ENCODE results near the gene HNRNPLL.

HNRNPLL gene

GRCh38 chr2:38560092-38560491 lies 42.6 kb downstream of the HNRNPLL start:
- Histone ChIP-seq H3K4me1 (ENCODE audit: control insufficient read depth, insufficient read depth, low read length) (no peaks in the 10 kb centered on the region), H3K4me3 (ENCODE audit: low read depth, low read length) (no peak overlapping the region), H3K36me3 (ENCODE audit: control insufficient read depth in 2 of 2, insufficient read depth in 1 of 2, low read length in 2 of 2) (peaks cover 8 to 15% of the 10 kb centered on the region in 2 experiments; a peak in 2 of 3 replicates), H3K27ac (ENCODE audit: extremely low read depth, low read depth, low read length) (no peak overlapping the region), H3K9me3 (ENCODE audit: control insufficient read depth, insufficient read depth, low read depth, low read length) (no peaks in the 10 kb centered on the region)
- ChIA-PET POLR2A (no interaction called here), CTCF (no interaction called here)
- TF ChIP-seq ZNF521 (tag by site-specific recombination; IDR thresholded peaks at IDR 0.05) (no peak), BCL11B (tag by site-specific recombination; IDR thresholded peaks at IDR 0.05; ENCODE audit: low read depth) (no peak), ELK4 (IDR thresholded peaks at IDR 0.05; ENCODE audit: borderline replicate concordance, low read depth, low read length) (no peak), ZNF791 (tag by site-specific recombination; IDR thresholded peaks at IDR 0.05) (no peak), ZNF266 (tag by site-specific recombination; IDR thresholded peaks at IDR 0.05; ENCODE audit: low read depth) (no peak), ZNF10 (tag by site-specific recombination; IDR thresholded peaks at IDR 0.05) (no peak), ZNF169 (tag by site-specific recombination; IDR thresholded peaks at IDR 0.05) (no peak)
- TF ChIP-seq, protein P1, sequence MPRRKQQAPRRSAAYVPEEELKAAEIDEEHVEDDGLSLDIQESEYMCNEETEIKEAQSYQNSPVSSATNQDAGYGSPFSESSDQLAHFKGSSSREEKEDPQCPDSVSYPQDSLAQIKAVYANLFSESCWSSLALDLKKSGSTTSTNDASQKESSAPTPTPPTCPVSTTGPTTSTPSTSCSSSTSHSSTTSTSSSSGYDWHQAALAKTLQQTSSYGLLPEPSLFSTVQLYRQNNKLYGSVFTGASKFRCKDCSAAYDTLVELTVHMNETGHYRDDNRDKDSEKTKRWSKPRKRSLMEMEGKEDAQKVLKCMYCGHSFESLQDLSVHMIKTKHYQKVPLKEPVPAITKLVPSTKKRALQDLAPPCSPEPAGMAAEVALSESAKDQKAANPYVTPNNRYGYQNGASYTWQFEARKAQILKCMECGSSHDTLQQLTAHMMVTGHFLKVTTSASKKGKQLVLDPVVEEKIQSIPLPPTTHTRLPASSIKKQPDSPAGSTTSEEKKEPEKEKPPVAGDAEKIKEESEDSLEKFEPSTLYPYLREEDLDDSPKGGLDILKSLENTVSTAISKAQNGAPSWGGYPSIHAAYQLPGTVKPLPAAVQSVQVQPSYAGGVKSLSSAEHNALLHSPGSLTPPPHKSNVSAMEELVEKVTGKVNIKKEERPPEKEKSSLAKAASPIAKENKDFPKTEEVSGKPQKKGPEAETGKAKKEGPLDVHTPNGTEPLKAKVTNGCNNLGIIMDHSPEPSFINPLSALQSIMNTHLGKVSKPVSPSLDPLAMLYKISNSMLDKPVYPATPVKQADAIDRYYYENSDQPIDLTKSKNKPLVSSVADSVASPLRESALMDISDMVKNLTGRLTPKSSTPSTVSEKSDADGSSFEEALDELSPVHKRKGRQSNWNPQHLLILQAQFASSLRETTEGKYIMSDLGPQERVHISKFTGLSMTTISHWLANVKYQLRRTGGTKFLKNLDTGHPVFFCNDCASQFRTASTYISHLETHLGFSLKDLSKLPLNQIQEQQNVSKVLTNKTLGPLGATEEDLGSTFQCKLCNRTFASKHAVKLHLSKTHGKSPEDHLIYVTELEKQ (tag by site-specific recombination; IDR thresholded peaks at IDR 0.05; ENCODE audit: borderline replicate concordance): no peak
- TF ChIP-seq, protein P2, sequence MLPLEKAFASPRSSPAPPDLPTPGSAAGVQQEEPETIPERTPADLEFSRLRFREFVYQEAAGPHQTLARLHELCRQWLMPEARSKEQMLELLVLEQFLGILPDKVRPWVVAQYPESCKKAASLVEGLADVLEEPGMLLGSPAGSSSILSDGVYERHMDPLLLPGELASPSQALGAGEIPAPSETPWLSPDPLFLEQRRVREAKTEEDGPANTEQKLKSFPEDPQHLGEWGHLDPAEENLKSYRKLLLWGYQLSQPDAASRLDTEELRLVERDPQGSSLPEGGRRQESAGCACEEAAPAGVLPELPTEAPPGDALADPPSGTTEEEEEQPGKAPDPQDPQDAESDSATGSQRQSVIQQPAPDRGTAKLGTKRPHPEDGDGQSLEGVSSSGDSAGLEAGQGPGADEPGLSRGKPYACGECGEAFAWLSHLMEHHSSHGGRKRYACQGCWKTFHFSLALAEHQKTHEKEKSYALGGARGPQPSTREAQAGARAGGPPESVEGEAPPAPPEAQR (tag by site-specific recombination; IDR thresholded peaks at IDR 0.05): no peak

DNA sequence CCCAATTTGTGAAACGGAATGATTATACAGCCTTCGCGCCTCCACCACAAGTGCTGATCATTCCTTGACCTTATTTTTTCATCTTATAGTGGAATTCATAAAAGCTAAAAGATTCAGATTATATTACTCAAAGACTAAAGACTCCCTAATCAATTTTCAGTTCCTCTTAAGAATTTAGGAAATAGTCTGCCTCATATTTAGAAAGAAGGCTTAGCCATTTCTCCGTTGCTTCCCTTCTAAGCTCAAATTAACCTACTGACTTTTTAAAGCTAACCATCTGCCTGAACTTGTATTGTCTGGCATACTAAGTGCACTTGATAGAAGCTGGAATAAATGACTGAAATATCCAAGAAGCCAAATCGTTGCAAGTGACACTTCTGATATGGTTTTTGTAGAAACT lies 44.7 kb downstream of the HNRNPLL start:
- no peak overlapping the region for H3K27ac ChIP-seq (ENCODE audit: extremely low read depth, low read depth, low read length)
- no peak for TF ChIP-seq ZNF660 (tag by site-specific recombination; IDR thresholded peaks at IDR 0.05)
- TF ChIP-seq ZFP37 (tag by site-specific recombination; IDR thresholded peaks at IDR 0.05): no peak
- TF ChIP-seq, protein P3, sequence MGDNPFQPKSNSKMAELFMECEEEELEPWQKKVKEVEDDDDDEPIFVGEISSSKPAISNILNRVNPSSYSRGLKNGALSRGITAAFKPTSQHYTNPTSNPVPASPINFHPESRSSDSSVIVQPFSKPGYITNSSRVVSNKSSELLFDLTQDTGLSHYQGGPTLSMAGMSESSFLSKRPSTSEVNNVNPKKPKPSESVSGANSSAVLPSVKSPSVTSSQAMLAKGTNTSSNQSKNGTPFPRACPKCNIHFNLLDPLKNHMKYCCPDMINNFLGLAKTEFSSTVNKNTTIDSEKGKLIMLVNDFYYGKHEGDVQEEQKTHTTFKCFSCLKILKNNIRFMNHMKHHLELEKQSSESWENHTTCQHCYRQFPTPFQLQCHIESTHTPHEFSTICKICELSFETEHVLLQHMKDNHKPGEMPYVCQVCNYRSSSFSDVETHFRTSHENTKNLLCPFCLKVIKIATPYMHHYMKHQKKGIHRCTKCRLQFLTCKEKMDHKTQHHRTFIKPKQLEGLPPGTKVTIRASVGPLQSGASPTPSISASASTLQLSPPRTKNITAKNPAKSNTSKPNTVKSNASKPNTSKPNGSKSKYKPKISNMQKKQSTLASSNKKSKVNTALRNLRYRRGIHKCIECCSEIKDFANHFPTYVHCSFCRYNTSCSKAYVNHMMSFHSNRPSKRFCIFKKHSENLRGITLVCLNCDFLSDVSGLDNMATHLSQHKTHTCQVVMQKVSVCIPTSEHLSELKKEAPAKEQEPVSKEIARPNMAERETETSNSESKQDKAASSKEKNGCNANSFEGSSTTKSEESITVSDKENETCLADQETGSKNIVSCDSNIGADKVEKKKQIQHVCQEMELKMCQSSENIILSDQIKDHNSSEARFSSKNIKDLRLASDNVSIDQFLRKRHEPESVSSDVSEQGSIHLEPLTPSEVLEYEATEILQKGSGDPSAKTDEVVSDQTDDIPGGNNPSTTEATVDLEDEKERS (tag by site-specific recombination; IDR thresholded peaks at IDR 0.05): no peak
- TF ChIP-seq ZNF596 (tag by site-specific recombination; IDR thresholded peaks at IDR 0.05): no peak
- TF ChIP-seq SALL2 (tag by site-specific recombination; IDR thresholded peaks at IDR 0.05; ENCODE audit: borderline replicate concordance): no peak
- no peak for TF ChIP-seq ZNF555 (tag by site-specific recombination; conservative IDR thresholded peaks at IDR 0.05)
- TF ChIP-seq, protein P4, sequence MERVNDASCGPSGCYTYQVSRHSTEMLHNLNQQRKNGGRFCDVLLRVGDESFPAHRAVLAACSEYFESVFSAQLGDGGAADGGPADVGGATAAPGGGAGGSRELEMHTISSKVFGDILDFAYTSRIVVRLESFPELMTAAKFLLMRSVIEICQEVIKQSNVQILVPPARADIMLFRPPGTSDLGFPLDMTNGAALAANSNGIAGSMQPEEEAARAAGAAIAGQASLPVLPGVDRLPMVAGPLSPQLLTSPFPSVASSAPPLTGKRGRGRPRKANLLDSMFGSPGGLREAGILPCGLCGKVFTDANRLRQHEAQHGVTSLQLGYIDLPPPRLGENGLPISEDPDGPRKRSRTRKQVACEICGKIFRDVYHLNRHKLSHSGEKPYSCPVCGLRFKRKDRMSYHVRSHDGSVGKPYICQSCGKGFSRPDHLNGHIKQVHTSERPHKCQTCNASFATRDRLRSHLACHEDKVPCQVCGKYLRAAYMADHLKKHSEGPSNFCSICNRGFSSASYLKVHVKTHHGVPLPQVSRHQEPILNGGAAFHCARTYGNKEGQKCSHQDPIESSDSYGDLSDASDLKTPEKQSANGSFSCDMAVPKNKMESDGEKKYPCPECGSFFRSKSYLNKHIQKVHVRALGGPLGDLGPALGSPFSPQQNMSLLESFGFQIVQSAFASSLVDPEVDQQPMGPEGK (tag by site-specific recombination; IDR thresholded peaks at IDR 0.05): no peak
- no peak for TF ChIP-seq ZSCAN30 (tag by site-specific recombination; IDR thresholded peaks at IDR 0.05)
- TF ChIP-seq ZNF324 (tag by site-specific recombination; IDR thresholded peaks at IDR 0.05): no peak
- no peak for TF ChIP-seq ZSCAN23 (tag by site-specific recombination; IDR thresholded peaks at IDR 0.05)
- no peak for TF ChIP-seq ZNF132 (tag by site-specific recombination; IDR thresholded peaks at IDR 0.05; ENCODE audit: borderline replicate concordance)
- no peak for TF ChIP-seq ZNF530 (tag by site-specific recombination; IDR thresholded peaks at IDR 0.05; ENCODE audit: low read depth)
- TF ChIP-seq ZNF341 (tag by site-specific recombination; IDR thresholded peaks at IDR 0.05; ENCODE audit: low read depth): no peak
- no peak for TF ChIP-seq ZNF677 (tag by site-specific recombination; IDR thresholded peaks at IDR 0.05)
- no peak for TF ChIP-seq ZNF558 (tag by site-specific recombination; IDR thresholded peaks at IDR 0.05)
- TF ChIP-seq ZNF623 (tag by site-specific recombination; IDR thresholded peaks at IDR 0.05): no peak

More for the DNA sequence above, 44.7 kb downstream of the HNRNPLL start:
- Histone ChIP-seq H3K9me3 (ENCODE audit: control insufficient read depth, insufficient read depth, low read depth, low read length) (no peaks in the 10 kb centered on the region), H3K4me3 (ENCODE audit: low read depth, low read length) (no peak overlapping the region), H3K4me1 (ENCODE audit: control insufficient read depth, insufficient read depth, low read length) (no peaks in the 10 kb centered on the region), H3K36me3 (ENCODE audit: control insufficient read depth in 2 of 2, insufficient read depth in 1 of 2, low read length in 2 of 2) (peaks cover 0 to 15% of the 10 kb centered on the region in 2 experiments; a peak in 2 of 3 replicates)
- CTCF ChIA-PET: interaction anchor here (0.9 to 1.1 kb wide), 3 partner anchors 20 to 24 kb away, joined by 3 to 4 read pairs (median 4); no protein-coding TSS in a partner anchor
- POLR2A ChIA-PET: no interaction called here

Measured in HEK293 (cell line).